GM23248 (cell line): ENCODE measurements around the gene RSBN1L. TPM values are rescaled to one million over a fixed set of nuclear protein-coding genes. Genes with fewer than 3 reads are reported as not detected.

Experiments
- DNase-seq: peaks from one replicate; pipeline ENCODE4 v3.0.0-alpha.2; 2015
- H2AFZ ChIP-seq: fragments of 200-600 bp; sonication (generic); 2 replicates; pipeline ENCODE4 v1.6.1; 2016; ENCODE audit warnings: antibody characterized with exemption
- H3F3A ChIP-seq: fragments of 200-600 bp; sonication (generic); 2 replicates; pipeline ENCODE4 v1.6.1; 2016; ENCODE audit warnings: mild to moderate bottlenecking, antibody characterized with exemption, mixed run types; ENCODE audit not compliant: insufficient read depth
- H3K27ac ChIP-seq: fragments of 200-600 bp; sonication (generic); 2 replicates; pipeline ENCODE4 v1.5.1; 2016; ENCODE audit warnings: mild to moderate bottlenecking
- H3K27me3 ChIP-seq: fragments of 200-600 bp; sonication (generic); replicated peaks from 2 replicates; pipeline ENCODE4 v1.6.1; 2016; ENCODE audit warnings: mild to moderate bottlenecking; ENCODE audit not compliant: insufficient read depth
- H3K36me3 ChIP-seq: fragments of 200-600 bp; sonication (generic); 2 replicates; pipeline ENCODE4 v1.6.1; 2016; ENCODE audit warnings: low read depth, mild to moderate bottlenecking
- H3K4me1 ChIP-seq: fragments of 200-600 bp; sonication (generic); 2 replicates; pipeline ENCODE4 v1.6.1; 2016; ENCODE audit warnings: mild to moderate bottlenecking; ENCODE audit not compliant: insufficient read depth
- H3K4me2 ChIP-seq: fragments of 200-600 bp; sonication (generic); one replicate; pipeline ENCODE4 v1.6.1; 2016; ENCODE audit warnings: mild to moderate bottlenecking; ENCODE audit not compliant: unreplicated experiment
- H3K4me3 ChIP-seq: fragments of 200-600 bp; sonication (generic); 2 replicates; pipeline ENCODE4 v1.5.1; 2016; ENCODE audit warnings: mild to moderate bottlenecking
- H3K79me2 ChIP-seq: fragments of 200-600 bp; sonication (generic); 2 replicates; pipeline ENCODE4 v1.6.1; 2016; ENCODE audit warnings: mild to moderate bottlenecking; ENCODE audit not compliant: insufficient read depth
- H3K9ac ChIP-seq: fragments of 200-600 bp; sonication (generic); 2 replicates; pipeline ENCODE4 v1.6.1; 2016; ENCODE audit warnings: mild to moderate bottlenecking
- H3K9me2 ChIP-seq: fragments of 200-600 bp; sonication (generic); 2 replicates; pipeline ENCODE4 v1.6.1; 2016; ENCODE audit warnings: mixed run types, mild to moderate bottlenecking, moderate library complexity; ENCODE audit not compliant: insufficient read depth
- H3K9me3 ChIP-seq: fragments of 200-600 bp; sonication (generic); one replicate; pipeline ENCODE4 v1.6.1; 2017; ENCODE audit warnings: low read depth
- H4K20me1 ChIP-seq: fragments of 200-600 bp; sonication (generic); 2 replicates; pipeline ENCODE4 v1.6.0; 2016; ENCODE audit not compliant: insufficient read depth
- EZH2 ChIP-seq: fragments of 200-600 bp; sonication (generic); IDR thresholded peaks from 2 replicates; pipeline ENCODE4 v1.6.1; 2018; ENCODE audit warnings: antibody characterized with exemption, mild to moderate bottlenecking; ENCODE audit not compliant: insufficient read depth, poor library complexity, severe bottlenecking
- EZH2phosphoT487 ChIP-seq: fragments of 200-600 bp; sonication (generic); IDR thresholded peaks from 2 replicates; pipeline ENCODE4 v1.6.1; 2018; ENCODE audit warnings: antibody characterized with exemption, moderate library complexity, mild to moderate bottlenecking, low read depth; ENCODE audit not compliant: insufficient read depth
- WGBS, 2 experiments: methylation state at CpG; one replicate each; pipeline ENCODE4 v1.1.6; 2015 to 2017; ENCODE audit warnings: low lambda C conversion rate in 2 of 2, low coverage in 1 of 2; ENCODE audit errors: missing lambda C conversion rate in 2 of 2; 5-methylcytosine and 5-hydroxymethylcytosine counted together
- in situ Hi-C: fragments of 300-500 bp; cut with MboI; formaldehyde crosslinking; loops from 2 replicates; pipeline ENCODE4 v1.15.0; 2020
- polyA plus RNA-seq: library from polyadenylated mRNA; unstranded; fragments of >200 nt; fragmentation: Nextera tagmentation; extraction: Ambion mirVana; gene quantifications from 2 replicates; pipeline ENCODE4 v1.2.1, GENCODE V29; 2016
- total RNA-seq: library from RNA; depleted of rRNA; stranded (reverse); fragments of >200 nt; shearing (Covaris generic); gene quantifications from 2 replicates; pipeline ENCODE4 v1.2.3, GENCODE V29; 2014

RSBN1L gene
- total and polyA plus RNA-seq, 2 experiments from 2014 or later: 2.5 to 13.3 TPM

GRCh38 chr7:77729574-77730348 is 33.5 kb downstream of the RSBN1L start:
- Histone ChIP-seq H3K4me3 (no peak overlapping the region), H3K79me2 (peaks cover 100% of the 10 kb centered on the region)

GRCh38 chr7:77731716-77732115 is 35.5 kb downstream of the RSBN1L start:
- TF ChIP-seq EZH2: no peak
- no peak for TF ChIP-seq EZH2phosphoT487
- H2AFZ ChIP-seq: no peak overlapping the region
- H3K4me2 ChIP-seq: no peak overlapping the region
- H3F3A ChIP-seq: peaks cover 18% of the 10 kb centered on the region
- no peaks in the 10 kb centered on the region for H3K36me3 ChIP-seq
- peaks cover 25% of the 10 kb centered on the region for H3K4me1 ChIP-seq
- in situ Hi-C loops: no loop called here
- no peaks in the 10 kb centered on the region for H3K9me2 ChIP-seq
- peaks cover 12% of the 10 kb centered on the region; the same call in 1 of the 2 replicates for H4K20me1 ChIP-seq
- H3K27me3 ChIP-seq: no peaks in the 10 kb centered on the region
- H3K79me2 ChIP-seq: peaks cover 99% of the 10 kb centered on the region
- H3K4me3 ChIP-seq: no peak overlapping the region
- no peak overlapping the region for H3K9ac ChIP-seq
- WGBS, 2 experiments: 54 to 65% methylated on average over 1 of the region's 1 CpG
- no peak overlapping the region for H3K27ac ChIP-seq
- DNase-seq: no peak
- no peaks in the 10 kb centered on the region for H3K9me3 ChIP-seq

More at GRCh38 chr7:77729574-77730348, 33.5 kb downstream of the RSBN1L start:
- Histone ChIP-seq H3F3A (peaks cover 18% of the 10 kb centered on the region), H3K9ac (no peak overlapping the region), H4K20me1 (peaks cover 9% of the 10 kb centered on the region; the same call in 1 of the 2 replicates), H2AFZ (no peak overlapping the region), H3K36me3 (no peaks in the 10 kb centered on the region), H3K9me2 (no peaks in the 10 kb centered on the region), H3K9me3 (no peaks in the 10 kb centered on the region), H3K4me2 (no peak overlapping the region), H3K4me1 (peaks cover 25% of the 10 kb centered on the region), H3K27me3 (no peaks in the 10 kb centered on the region), H3K27ac (no peak overlapping the region)
- peak; percentile 15 for DNase-seq
- 86% methylated on average over 3 of the region's 3 CpGs for WGBS, 2 experiments
- TF ChIP-seq EZH2: no peak
- TF ChIP-seq EZH2phosphoT487: no peak
- in situ Hi-C loops: no loop called here

DNA sequence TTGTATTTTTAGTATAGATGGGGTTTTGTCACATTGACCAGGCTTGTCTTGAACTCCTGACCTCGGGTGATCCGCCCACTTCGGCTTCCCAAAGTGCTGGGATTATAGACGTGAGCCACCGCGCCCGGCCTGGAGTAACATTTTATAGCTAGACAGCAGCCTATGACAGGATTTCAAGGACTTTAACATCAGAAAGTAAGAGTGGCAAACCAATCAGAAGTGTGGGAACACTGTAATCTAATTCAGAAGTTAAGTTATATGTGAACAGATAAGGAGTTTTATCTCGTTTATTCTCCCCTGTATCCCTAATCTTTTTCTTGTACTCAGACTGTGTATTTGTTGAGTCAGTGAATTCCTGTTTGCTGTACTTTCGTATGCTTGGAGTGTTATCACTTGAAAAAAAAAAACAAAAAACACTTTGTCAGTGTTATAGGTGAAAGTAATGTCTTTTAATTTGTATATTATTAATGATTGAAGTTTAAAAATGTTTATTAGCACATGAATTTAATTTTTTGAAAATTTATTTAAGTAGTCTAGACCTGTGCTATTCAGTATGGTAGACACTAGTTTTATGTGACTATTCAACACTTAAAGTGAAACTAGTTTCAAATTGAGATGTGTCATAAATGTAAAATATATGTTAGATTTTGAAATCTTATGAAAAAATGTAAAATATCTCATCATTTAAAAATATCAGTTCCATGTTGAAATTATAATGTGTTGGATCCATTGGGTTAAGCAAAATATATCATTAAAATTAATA is 38.6 kb downstream of the RSBN1L start:
- Histone ChIP-seq H3K27ac (no peak overlapping the region), H3K4me3 (no peak overlapping the region), H3K27me3 (no peaks in the 10 kb centered on the region), H3K79me2 (peaks cover 80% of the 10 kb centered on the region), H3K4me2 (no peak overlapping the region), H3K36me3 (no peaks in the 10 kb centered on the region; the same call in 1 of the 2 replicates), H3K9me3 (no peaks in the 10 kb centered on the region), H3K4me1 (peaks cover 5% of the 10 kb centered on the region), H3K9me2 (no peaks in the 10 kb centered on the region), H3F3A (no peaks in the 10 kb centered on the region), H3K9ac (no peak overlapping the region), H4K20me1 (0 out of 2 replicates have a peak, but pooled peaks cover 12% of the 10 kb centered on the region), H2AFZ (no peak overlapping the region)
- in situ Hi-C loops: no loop called here
- no peak for DNase-seq
- 92 to 96% methylated on average over 9 of the region's 9 CpGs for WGBS, 2 experiments
- TF ChIP-seq EZH2phosphoT487: no peak
- TF ChIP-seq EZH2: no peak

DNA sequence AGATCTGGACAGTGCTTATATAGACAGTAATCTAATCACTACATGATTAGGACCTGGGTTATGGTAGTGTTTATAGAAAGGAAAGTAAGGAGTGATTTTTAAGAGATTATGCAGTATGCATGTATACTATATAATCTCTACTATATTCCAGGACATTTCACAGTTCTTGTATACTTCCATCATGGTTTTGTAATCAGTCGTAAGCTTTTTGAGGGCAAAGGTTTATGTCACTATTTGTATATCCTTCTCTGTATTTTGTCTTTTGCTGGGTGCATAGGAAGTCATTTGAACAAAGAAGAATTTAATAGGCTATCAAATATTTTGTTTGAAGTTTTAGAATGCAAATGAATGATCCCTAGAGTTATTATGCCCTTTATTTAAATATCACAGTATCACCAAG is 39.2 kb downstream of the RSBN1L start:
- H3K4me2 ChIP-seq: no peak overlapping the region

More for the DNA sequence above, 39.2 kb downstream of the RSBN1L start:
- 95 to 100% methylated on average over 1 of the region's 1 CpG for whole genome bisulfite sequencing, 2 experiments
- Histone ChIP-seq H3K4me1 (no peaks in the 10 kb centered on the region), H3K36me3 (no peaks in the 10 kb centered on the region; the same call in 1 of the 2 replicates), H3F3A (no peaks in the 10 kb centered on the region), H3K9me2 (no peaks in the 10 kb centered on the region), H3K27me3 (no peaks in the 10 kb centered on the region), H3K9me3 (no peaks in the 10 kb centered on the region), H3K27ac (no peak overlapping the region), H3K79me2 (peaks cover 80% of the 10 kb centered on the region), H4K20me1 (0 out of 2 replicates have a peak, but pooled peaks cover 12% of the 10 kb centered on the region), H3K9ac (no peak overlapping the region), H2AFZ (no peak overlapping the region), H3K4me3 (no peak overlapping the region)
- in situ Hi-C loops: no loop called here
- no peak for TF ChIP-seq EZH2phosphoT487
- no peak for TF ChIP-seq EZH2
- DNase-seq: no peak
